RPMI7951 (cell line): ENCODE results near the gene PPP6R2. TPM values are rescaled to one million over a fixed set of nuclear protein-coding genes. Genes with fewer than 3 reads are reported as not detected.

ENCODE experiments used
- DNase-seq: peaks from one replicate; pipeline ENCODE4 v3.0.0-alpha.2; 2012; ENCODE audit warnings: low read depth
- total RNA-seq: library from RNA; depleted of rRNA; stranded (reverse); fragments of >200 nt; shearing (Covaris generic); gene quantifications from 2 replicates; pipeline ENCODE4 v1.2.3, GENCODE V29; 2014; rRNA removed

Gene PPP6R2
- 15.3 and 18.3 TPM in 2 replicates for total RNA-seq

DNA sequence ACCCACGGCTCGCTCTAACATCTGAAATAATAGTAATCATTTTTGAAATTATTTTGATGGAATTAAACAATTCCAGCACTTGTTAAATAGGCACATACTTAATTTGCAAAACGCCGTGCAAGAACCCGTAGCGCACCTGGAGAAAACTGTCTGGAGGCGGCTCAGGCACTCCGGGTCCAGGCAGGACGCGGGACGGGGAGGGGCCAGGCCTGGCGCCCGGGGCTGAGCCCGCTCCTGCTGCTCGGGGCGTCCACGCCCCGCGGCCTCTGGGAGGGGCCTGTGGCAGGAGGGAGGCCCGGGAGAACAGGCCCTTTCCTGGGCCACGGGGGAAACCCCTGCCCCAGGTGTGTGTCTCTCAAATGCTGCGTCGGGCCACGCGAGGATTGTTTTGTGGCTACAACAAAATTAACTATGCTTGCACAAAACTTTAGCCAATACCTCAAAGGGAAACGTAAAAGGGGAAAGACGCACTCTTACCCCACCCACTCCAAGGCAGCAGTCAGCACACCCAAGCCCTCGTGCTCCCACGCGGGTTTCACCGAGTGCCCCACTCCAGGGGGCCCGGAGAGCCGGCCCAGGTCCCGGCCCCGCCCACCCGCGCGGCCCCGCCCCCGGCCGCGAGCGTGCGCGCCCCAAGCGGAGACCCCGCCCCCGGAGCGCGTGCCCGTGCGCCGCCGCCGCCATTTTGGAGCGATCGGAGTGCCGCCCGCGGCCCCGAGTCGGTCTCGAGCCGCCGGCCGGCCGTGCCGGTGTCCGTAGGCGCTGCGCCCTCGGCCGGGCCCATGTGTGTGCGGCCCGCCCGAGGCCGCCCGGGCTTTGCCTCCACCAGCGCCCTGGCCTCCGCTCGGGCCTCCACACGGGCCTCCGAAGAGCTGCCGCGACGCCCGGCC lies at the start of gene PPP6R2:
Gene PPP6R2, plus strand, starts transcription at position 677 of the 890 bp plus-strand sequence. CDS start 50,582 bp downstream, outside the sequence.
- DNase-seq: peak; percentile 54

GRCh38 chr22:50293441-50294318 lies 49.4 kb upstream of the PPP6R2 start:
- DNase-seq: peak; percentile 70

DNA sequence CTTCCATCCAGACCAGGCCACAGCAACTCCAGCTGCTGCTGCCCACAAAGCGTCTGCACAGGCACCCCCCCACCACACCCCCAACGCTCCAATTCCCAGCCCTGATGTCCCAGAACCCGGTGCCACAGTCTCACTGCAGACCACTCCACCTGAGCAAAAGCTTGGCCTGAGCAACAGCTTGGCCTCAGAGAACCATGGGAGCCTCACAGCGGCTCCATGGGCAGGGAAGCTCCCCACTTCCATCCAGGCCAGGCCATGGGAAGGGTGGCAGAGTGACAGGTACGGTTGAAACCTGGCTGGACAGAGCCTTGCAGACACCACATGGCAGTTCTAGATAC lies 48.8 kb upstream of the PPP6R2 start:
- no peak for DNase-seq

DNA sequence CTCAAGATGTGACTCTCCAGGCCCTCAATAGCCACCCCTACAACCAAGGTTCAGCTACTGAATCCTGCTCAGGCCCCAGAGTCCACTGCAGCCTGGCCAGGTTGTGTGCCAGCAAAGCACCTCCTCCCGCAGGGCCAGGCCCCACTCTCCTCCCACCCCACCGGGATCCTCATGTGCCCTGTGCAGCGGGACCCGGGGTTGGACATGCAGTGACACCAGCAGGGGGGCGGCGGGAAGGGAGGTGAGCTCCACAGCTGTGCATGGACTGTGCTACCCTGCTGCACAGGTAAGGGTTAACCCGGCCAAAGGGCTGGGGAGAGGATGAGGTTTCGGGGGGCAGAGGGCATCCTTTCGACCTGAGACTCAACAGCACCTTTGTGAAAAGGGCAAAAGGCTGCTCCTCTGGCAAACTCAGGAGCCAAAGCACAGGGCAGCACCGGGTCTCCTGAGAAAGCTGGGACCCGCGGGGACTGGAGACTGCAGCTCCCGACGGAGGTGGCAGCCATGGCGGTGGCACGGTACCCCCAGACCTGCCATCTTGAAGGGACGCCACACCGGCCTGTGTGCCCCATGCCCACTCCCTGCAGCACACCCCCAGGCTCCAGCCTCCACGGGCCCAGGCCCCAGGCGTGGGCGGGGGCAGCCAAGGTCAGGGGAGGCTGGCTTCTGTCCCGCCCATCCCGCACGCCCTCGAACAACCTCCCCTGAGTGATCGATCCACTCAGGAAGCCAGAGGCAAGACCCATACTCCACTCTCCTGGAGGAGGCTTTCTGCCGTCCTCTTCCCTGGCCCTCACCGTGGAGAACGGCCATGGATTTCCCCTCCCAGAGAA lies 46.3 kb upstream of the PPP6R2 start:
- no peak for DNase-seq

- DNase-seq: no peak
These were observed 45.4 kb upstream of the PPP6R2 start for GRCh38 chr22:50297510-50298265.

GRCh38 chr22:50298266-50298637 lies 44.9 kb upstream of the PPP6R2 start:
- no peak for DNase-seq

- no peak for DNase-seq
These were observed 44.0 kb upstream of the PPP6R2 start for GRCh38 chr22:50298937-50299784.

GRCh38 chr22:50299785-50300619 lies 43.1 kb upstream of the PPP6R2 start:
- DNase-seq: no peak

DNA sequence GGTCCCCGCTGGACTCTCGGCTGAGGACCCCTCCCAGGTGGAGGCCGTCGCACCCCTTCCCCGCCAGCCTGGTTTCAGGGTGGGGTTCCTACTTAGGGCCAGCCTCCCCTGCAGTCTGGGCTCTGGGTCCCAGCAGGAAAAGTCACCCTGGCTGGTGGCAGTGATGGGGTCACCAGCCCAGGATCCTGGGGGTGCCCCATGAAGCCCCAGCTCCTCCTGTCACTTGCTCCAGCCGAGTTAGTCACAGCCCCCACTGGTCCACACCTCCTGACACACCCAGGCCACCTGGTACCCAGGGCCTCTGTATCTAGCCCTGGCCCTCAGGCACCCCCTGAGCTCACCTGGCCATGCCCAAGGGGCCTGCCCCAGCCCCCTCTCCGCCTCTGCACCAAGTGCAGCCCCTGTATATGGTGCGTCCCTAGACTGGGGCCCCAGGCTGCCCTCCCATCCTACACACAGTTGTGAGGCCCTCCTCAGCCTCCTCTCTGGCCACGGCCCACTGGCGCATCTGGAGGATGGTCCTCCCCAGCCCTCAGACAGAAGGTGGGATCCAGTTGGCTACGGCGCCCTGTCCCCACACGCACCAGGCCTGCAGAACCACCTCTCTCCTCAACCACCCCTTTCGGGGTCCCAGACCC lies 42.4 kb upstream of the PPP6R2 start:
- DNase-seq: no peak

DNA sequence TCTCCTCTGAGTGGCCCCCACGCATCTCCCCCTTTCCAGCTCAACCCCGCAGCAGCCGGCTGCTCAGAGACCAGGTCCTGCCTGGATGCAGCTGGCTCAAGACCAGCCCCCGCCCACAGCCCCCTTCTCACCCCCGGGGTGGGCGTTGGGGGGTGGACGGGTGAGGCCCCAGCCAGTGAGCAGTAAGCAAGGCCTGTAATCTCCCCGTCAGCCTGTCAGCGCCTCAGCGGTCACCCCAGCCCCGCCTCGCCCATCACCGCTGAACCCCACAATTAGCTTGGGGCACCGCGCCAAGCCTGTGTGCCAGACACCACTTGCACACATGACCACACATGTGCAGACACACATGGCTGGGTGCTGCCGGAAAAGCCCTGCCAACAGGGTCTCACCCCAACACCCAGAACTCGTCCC lies 41.5 kb upstream of the PPP6R2 start:
- DNase-seq: no peak

GRCh38 chr22:50302041-50302541 lies 41.0 kb upstream of the PPP6R2 start:
- no peak for DNase-seq

- DNase-seq: no peak
These were observed 40.6 kb upstream of the PPP6R2 start for GRCh38 chr22:50302564-50302963.

- DNase-seq: no peak
These were observed 39.6 kb upstream of the PPP6R2 start for GRCh38 chr22:50303515-50303847.

DNA sequence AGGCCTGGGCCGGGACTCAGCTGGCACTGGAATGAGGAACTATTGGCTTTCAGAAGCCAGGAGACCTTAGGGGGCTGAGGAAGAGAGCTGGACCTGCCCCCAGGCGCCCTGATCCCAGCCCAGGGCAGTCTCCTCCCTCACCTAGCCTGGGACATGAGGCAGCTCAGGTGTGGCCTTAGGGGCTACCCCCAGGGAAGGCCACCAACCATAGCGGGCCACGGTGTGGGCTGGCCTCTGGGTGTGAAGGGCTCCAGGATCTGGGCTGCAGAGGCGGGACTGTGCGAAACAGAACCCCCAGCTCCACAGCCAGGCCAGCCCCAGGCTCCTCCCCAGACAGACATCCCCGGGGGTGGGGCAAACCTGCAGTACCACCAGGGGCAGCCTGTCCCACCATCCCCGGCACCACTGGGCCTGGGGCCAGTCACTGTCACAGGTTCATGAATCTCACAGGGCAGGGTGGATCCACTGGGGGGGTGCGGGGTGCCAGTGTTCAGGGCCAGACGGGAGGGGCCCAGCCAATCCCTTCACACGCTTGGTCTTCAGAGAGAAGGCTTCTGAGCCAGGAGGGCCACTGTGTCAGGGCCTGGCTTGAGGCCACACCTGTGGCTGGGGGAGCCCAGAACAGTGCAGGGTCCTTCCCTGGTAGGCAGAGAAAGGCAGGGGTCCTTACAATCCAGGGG lies 39.1 kb upstream of the PPP6R2 start:
- DNase-seq: no peak

GRCh38 chr22:50304528-50305392 lies 38.4 kb upstream of the PPP6R2 start:
- no peak for DNase-seq

- no peak for DNase-seq
These were observed 37.7 kb upstream of the PPP6R2 start for GRCh38 chr22:50305393-50305922.
